DMS114 treated with DMSO at 0.1 percent for 48 hours (cell line): ENCODE results near the gene PPP2R5E.
"Not testable (repeated sequence)": the region's sequence is repeated elsewhere in the genome, so short reads cannot be mapped to it uniquely, and the experiment has no call there.

ENCODE experiments used
- DNase-seq: peaks from one replicate; lab custom pipeline; 2025; ENCODE audit not compliant: unreplicated experiment; lab: John Stamatoyannopoulos, UW

The PPP2R5E gene

GRCh38 chr14:63383776-63384367 is 159.3 kb downstream of the PPP2R5E start:
- no peak for DNase-seq

GRCh38 chr14:63378444-63378843 is 164.7 kb downstream of the PPP2R5E start:
- DNase-seq = no peak

- DNase-seq = no peak
These were observed 167.4 kb downstream of the PPP2R5E start for GRCh38 chr14:63375769-63376168.

- DNase-seq = not testable (repeated sequence)
These were observed 171.6 kb downstream of the PPP2R5E start for GRCh38 chr14:63371613-63372012.

- no peak for DNase-seq
These were observed 172.1 kb downstream of the PPP2R5E start for GRCh38 chr14:63371033-63371432.

GRCh38 chr14:63367742-63368364 is 175.3 kb downstream of the PPP2R5E start:
- no peak for DNase-seq

- DNase-seq = no peak
These were observed 180.8 kb downstream of the PPP2R5E start for GRCh38 chr14:63362389-63362819.

- DNase-seq = no peak
These were observed 181.4 kb downstream of the PPP2R5E start for GRCh38 chr14:63361790-63362189.

- DNase-seq = no peak
These were observed 185.3 kb downstream of the PPP2R5E start for GRCh38 chr14:63357841-63358240.

GRCh38 chr14:63345826-63346225 is 197.4 kb downstream of the PPP2R5E start:
- no peak for DNase-seq

- DNase-seq = no peak
These were observed 198.8 kb downstream of the PPP2R5E start for GRCh38 chr14:63344336-63344735.

- no peak for DNase-seq
These were observed 199.3 kb downstream of the PPP2R5E start for GRCh38 chr14:63343878-63344277.

GRCh38 chr14:63342371-63342770 is 200.8 kb downstream of the PPP2R5E start:
- no peak for DNase-seq

- no peak for DNase-seq
These were observed 214.1 kb downstream of the PPP2R5E start for GRCh38 chr14:63328787-63329737.

GRCh38 chr14:63326840-63327239 is 216.3 kb downstream of the PPP2R5E start:
- no peak for DNase-seq

- DNase-seq = no peak
These were observed 220.1 kb downstream of the PPP2R5E start for GRCh38 chr14:63322897-63323573.

- DNase-seq = no peak
These were observed 220.7 kb downstream of the PPP2R5E start for GRCh38 chr14:63322472-63322871.
